GM20000 (cell line): ENCODE measurements around the gene ADCY1.

Source experiments
- DNase-seq: peaks from one replicate; pipeline ENCODE4 v3.0.0; 2012; ENCODE audit warnings: low spot score
- CTCF ChIP-seq: IDR thresholded peaks from 2 replicates; pipeline ENCODE4 v1.5.1; 2012; ENCODE audit warnings: mild to moderate bottlenecking, control low read depth; ENCODE audit errors: extremely low read depth, missing control alignments

Gene ADCY1

GRCh38 chr7:45649560-45650346 is 75.6 kb downstream of the ADCY1 start:
- no peak for TF ChIP-seq CTCF
- DNase-seq, result no peak

- TF ChIP-seq CTCF, result no peak
- DNase-seq, result no peak
Observed at GRCh38 chr7:45650404-45651394, 76.5 kb downstream of the ADCY1 start.

- no peak for DNase-seq
- TF ChIP-seq CTCF, result no peak
Observed at GRCh38 chr7:45651540-45651939, 77.4 kb downstream of the ADCY1 start.

- DNase-seq, result no peak
- TF ChIP-seq CTCF, result no peak
Observed at GRCh38 chr7:45652630-45653029, 78.5 kb downstream of the ADCY1 start.

- no peak for TF ChIP-seq CTCF
- DNase-seq, result no peak
Observed at GRCh38 chr7:45653209-45653907, 79.2 kb downstream of the ADCY1 start.

GRCh38 chr7:45654341-45654740 is 80.2 kb downstream of the ADCY1 start:
- TF ChIP-seq CTCF, result no peak
- DNase-seq, result no peak
